GM23338 (cell line): ENCODE results near the gene KCNIP1.

ENCODE experiments used
- CREB1 ChIP-seq: fragments of 250-450 bp; sonication (Bioruptor Pico); IDR thresholded peaks from 2 replicates; pipeline ENCODE4 v1.5.0; 2020; ENCODE audit warnings: low read depth, mild to moderate bottlenecking, moderate library complexity
- CTCF ChIP-seq, 2 experiments: fragments of 200-600 bp in 1 of 2; sonication (generic) in 1 of 2; conservative IDR thresholded peaks; 2 replicates each; pipeline versions ENCODE4 v1.5.1 to v1.6.1; 2016 to 2017; ENCODE audit warnings: antibody characterized with exemption in 2 of 2, low read depth in 2 of 2, mild to moderate bottlenecking in 2 of 2, moderate library complexity in 1 of 2
- EZH2 ChIP-seq: fragments of 200-600 bp; sonication (generic); IDR thresholded peaks from one replicate; pipeline ENCODE4 v1.8.0; 2017; ENCODE audit warnings: antibody characterized with exemption, mild to moderate bottlenecking, low read depth; ENCODE audit not compliant: unreplicated experiment
- EZH2phosphoT487 ChIP-seq: fragments of 200-600 bp; sonication (generic); IDR thresholded peaks from one replicate; pipeline ENCODE4 v1.8.1; 2018; ENCODE audit warnings: antibody characterized with exemption; ENCODE audit not compliant: unreplicated experiment
- JUNB ChIP-seq: IDR thresholded peaks from one replicate; pipeline ENCODE4 v1.6.1; 2016; ENCODE audit warnings: antibody characterized with exemption; ENCODE audit not compliant: unreplicated experiment
- POLR2AphosphoS5 ChIP-seq: IDR thresholded peaks from 2 replicates; pipeline ENCODE4 v1.6.1; 2016; ENCODE audit warnings: antibody characterized with exemption, low read depth
- REST ChIP-seq: IDR thresholded peaks from one replicate; pipeline ENCODE4 v1.6.1; 2018; ENCODE audit warnings: antibody characterized with exemption; ENCODE audit not compliant: unreplicated experiment

GRCh38 chr5:170494041-170494440 lies 9.8 kb upstream of the KCNIP1 start:
- no peak for TF ChIP-seq CTCF (conservative IDR thresholded peaks at IDR 0.05; ENCODE audit: low read depth in 2 of 2)
- TF ChIP-seq EZH2phosphoT487 = no peak
- TF ChIP-seq REST = no peak
- no peak for TF ChIP-seq CREB1
- TF ChIP-seq EZH2 = no peak
- no peak for TF ChIP-seq JUNB
- TF ChIP-seq POLR2AphosphoS5 = no peak
